Aorta (tissue), 5 donors: ENCODE measurements around the gene ZNF688. TPM values are rescaled to one million over a fixed set of nuclear protein-coding genes. Genes with fewer than 3 reads are reported as not detected.
"Not testable (repeated sequence)": the region's sequence is repeated elsewhere in the genome, so short reads cannot be mapped to it uniquely, and the experiment has no call there.

ENCODE experiments used
- ATAC-seq: fragments of 200-7000 bp; cut with Tn5 transposase; one replicate; pipeline ENCODE4 v1.9.1; 2022; ENCODE audit warnings: moderate library complexity; ENCODE audit not compliant: low FRiP score
- DNase-seq, 2 donors: peaks; one replicate each; pipeline ENCODE4 v3.0.0-alpha.2; 2020
- H3K27ac ChIP-seq, 2 donors: one replicate each; pipeline ENCODE4 v1.5.1; 2013; ENCODE audit warnings: low read length in 2 of 2, mild to moderate bottlenecking in 2 of 2, moderate library complexity in 2 of 2, control low read depth in 1 of 2, inconsistent platforms in 1 of 2, low read depth in 1 of 2
- H3K27me3 ChIP-seq, 2 donors: one replicate each; pipeline ENCODE4 v1.6.1; 2013; ENCODE audit warnings: control low read depth in 1 of 2, low read length in 1 of 2, mild to moderate bottlenecking in 1 of 2, moderate library complexity in 1 of 2; ENCODE audit not compliant: insufficient read depth in 2 of 2, control insufficient read depth in 1 of 2
- H3K36me3 ChIP-seq, 2 donors: one replicate each; pipeline ENCODE4 v1.6.1; 2013; ENCODE audit warnings: control low read depth in 1 of 2, low read length in 1 of 2, mild to moderate bottlenecking in 1 of 2; ENCODE audit not compliant: insufficient read depth in 2 of 2, control insufficient read depth in 1 of 2
- H3K4me1 ChIP-seq, 2 donors: one replicate each; pipeline ENCODE4 v1.6.1; 2013; ENCODE audit warnings: low read length in 2 of 2, control low read depth in 1 of 2, mild to moderate bottlenecking in 1 of 2, moderate library complexity in 1 of 2; ENCODE audit not compliant: insufficient read depth in 2 of 2, control insufficient read depth in 1 of 2
- H3K4me3 ChIP-seq, 2 donors: one replicate each; pipeline ENCODE4 v1.5.1; 2013; ENCODE audit warnings: low read length in 2 of 2, control low read depth in 1 of 2, mild to moderate bottlenecking in 1 of 2
- H3K9me3 ChIP-seq: one replicate; pipeline ENCODE4 v1.6.1; 2013; ENCODE audit warnings: mild to moderate bottlenecking, low read length; ENCODE audit not compliant: control insufficient read depth
- WGBS, 2 donors: extraction: QIAGEN DNeasy Blood & Tissue Kit; methylation state at CpG; one replicate each; pipeline ENCODE4 v1.1.7; 2013; 5-methylcytosine and 5-hydroxymethylcytosine counted together
- intact Hi-C, 2 donors: fragments of 100-400 bp; cut with DNase I; formaldehyde crosslinking; loops; one replicate each; pipeline versions ENCODE4 v1.14.2 to v1.15.0; 2022
- polyA plus RNA-seq, 2 donors: library from polyadenylated mRNA; stranded (reverse); fragments of 200-250 nt; gene quantifications; one replicate each; pipeline ENCODE4 v1.2.3, GENCODE V29; 2013
- total RNA-seq, 2 donors: library from RNA; stranded (reverse); fragmentation: NEBNext Ultra II Directional; extraction: Animal tissue kit (Norgen Biotek cat#: 25700); gene quantifications; one replicate each; pipeline ENCODE4 v1.2.1, GENCODE V29; 2021
- donor health status: healthy with polysubstance abuse.
- donor health status: Bipolar disorder and iron deficiency.
- donor health status: DM: no; HTN: no; CAD: no.
- donor health status: DM: no; HTN: no; CAD: no.
- donor health status: DM: yes; HTN: yes; CAD: no.

The ZNF688 gene
- total and polyA plus RNA-seq, 4 donors = 9.0 to 20.2 (median 15.1) TPM

- H3K36me3 ChIP-seq, H3K4me3 ChIP-seq, H3K27me3 ChIP-seq, ATAC-seq, DNase-seq, H3K4me1 ChIP-seq, H3K27ac ChIP-seq, H3K9me3 ChIP-seq, intact Hi-C loops: not testable (repeated sequence)
- WGBS, 2 donors = 95 to 97% methylated on average over 9 of the region's 9 CpGs
Measured at GRCh38 chr16:30590869-30591268, 19.4 kb upstream of the ZNF688 start.

- intact Hi-C loops = loop anchor here (5.0 to 10.0 kb wide), 2 partner anchors 43 to 55 kb away; partner anchors contain the start of gene ZNF747 (in 1 of the 2)
Measured at GRCh38 chr16:30589582-30589981, 18.1 kb upstream of the ZNF688 start.

GRCh38 chr16:30588651-30589050, 17.1 kb upstream of the ZNF688 start:
- 92 to 94% methylated on average over 2 of the region's 2 CpGs for WGBS, 2 donors
- ATAC-seq (no peak), DNase-seq (no peak)
- Histone ChIP-seq H3K4me3 (no peak overlapping the region), H3K27me3 (no peaks in the 10 kb centered on the region), H3K9me3 (no peaks in the 10 kb centered on the region), H3K36me3 (no peaks in the 10 kb centered on the region), H3K27ac (no peak overlapping the region), H3K4me1 (peaks cover 0 to 3% of the 10 kb centered on the region in 2 donors)
- intact Hi-C loops = loop anchor here (5.0 to 10.0 kb wide), 2 partner anchors 44 to 54 kb away; partner anchors contain the start of gene ZNF747 (in 1 of the 2)

More at GRCh38 chr16:30589582-30589981, 18.1 kb upstream of the ZNF688 start:
- DNase-seq, H3K4me1 ChIP-seq, ATAC-seq, H3K4me3 ChIP-seq, H3K27ac ChIP-seq, H3K36me3 ChIP-seq, H3K9me3 ChIP-seq, H3K27me3 ChIP-seq: not testable (repeated sequence)
- WGBS, 2 donors = 87 to 88% methylated on average over 2 of the region's 2 CpGs

GRCh38 chr16:30585400-30586191, 14.1 kb upstream of the ZNF688 start, which contains the start of gene ZNF785:
TSS of gene ZNF785 (minus strand) at chr16:30585697. CDS start at chr16:30585611, 86 bp downstream.
- intact Hi-C loops = loop anchor here (5.0 to 10.0 kb wide), 2 partner anchors 47 to 51 kb away; partner anchors contain the start of gene ZNF747 (in 1 of the 2)
- Histone ChIP-seq H3K27me3 (no peaks in the 10 kb centered on the region), H3K27ac (peak within 1 kb of the TSS in 1 of 2 donors; percentile 83), H3K4me1 (peaks cover 0 to 3% of the 10 kb centered on the region in 2 donors), H3K4me3 (peak within 1 kb of the TSS; percentile 49 to 57), H3K36me3 (peaks cover 0 to 5% of the 10 kb centered on the region in 2 donors), H3K9me3 (no peaks in the 10 kb centered on the region)
- ATAC-seq (peak; percentile 99), DNase-seq (peak; percentile 96 to 98)
- WGBS, 2 donors = 0 to 1% methylated on average over 50 of the region's 50 CpGs

GRCh38 chr16:30585022-30585399, 13.5 kb upstream of the ZNF688 start:
- intact Hi-C loops = loop anchor here (5.0 to 10.0 kb wide), 2 partner anchors 47 to 50 kb away; partner anchors contain the start of gene ZNF747 (in 1 of the 2)

GRCh38 chr16:30582611-30583340, 11.3 kb upstream of the ZNF688 start:
- no peaks in the 10 kb centered on the region for H3K9me3 ChIP-seq
- intact Hi-C loops = loop anchor here in 1 of 2 donors (10.0 kb wide), 1 partner anchor 48 kb away; the partner anchor contains the start of gene ZNF747
- no peak overlapping the region for H3K27ac ChIP-seq
- 96% methylated on average over 44 to 48 of the region's 48 CpGs for WGBS, 2 donors
- no peaks in the 10 kb centered on the region for H3K27me3 ChIP-seq
- peaks cover 0 to 3% of the 10 kb centered on the region in 2 donors for H3K4me1 ChIP-seq
- no peak overlapping the region for H3K4me3 ChIP-seq
- DNase-seq (no peak), ATAC-seq (no peak)
- H3K36me3 ChIP-seq = peaks cover 0 to 5% of the 10 kb centered on the region in 2 donors

More at GRCh38 chr16:30585022-30585399, 13.5 kb upstream of the ZNF688 start:
- 0 to 1% methylated on average over 23 of the region's 23 CpGs for WGBS, 2 donors
- H3K9me3 ChIP-seq = no peaks in the 10 kb centered on the region
- DNase-seq = peak in 1 of 2 donors; percentile 56
- no peak for ATAC-seq
- no peaks in the 10 kb centered on the region for H3K27me3 ChIP-seq
- H3K4me1 ChIP-seq = peaks cover 0 to 3% of the 10 kb centered on the region in 2 donors
- H3K36me3 ChIP-seq = peaks cover 0 to 5% of the 10 kb centered on the region in 2 donors
- peak overlapping the region; percentile 19 to 57 for H3K4me3 ChIP-seq
- peak overlapping the region in 1 of 2 donors; percentile 60 for H3K27ac ChIP-seq

GRCh38 chr16:30581457-30581856, 9.9 kb upstream of the ZNF688 start:
- Histone ChIP-seq H3K27me3 (no peaks in the 10 kb centered on the region), H3K4me1 (peaks cover 0 to 3% of the 10 kb centered on the region in 2 donors), H3K9me3 (no peaks in the 10 kb centered on the region), H3K36me3 (peaks cover 2 to 5% of the 10 kb centered on the region in 2 donors), H3K4me3 (no peak overlapping the region), H3K27ac (no peak overlapping the region)
- 78 to 80% methylated on average over 7 of the region's 7 CpGs for WGBS, 2 donors
- DNase-seq (no peak), ATAC-seq (no peak)
- intact Hi-C loops = loop anchor here in 1 of 2 donors (10.0 kb wide), 1 partner anchor 47 kb away; the partner anchor contains the start of gene ZNF747

- no peak overlapping the region for H3K4me3 ChIP-seq
- no peak overlapping the region for H3K27ac ChIP-seq
- H3K27me3 ChIP-seq = no peaks in the 10 kb centered on the region
- DNase-seq (no peak), ATAC-seq (no peak)
- H3K9me3 ChIP-seq = no peaks in the 10 kb centered on the region
- 86 to 89% methylated on average over 1 of the region's 1 CpG for WGBS, 2 donors
- intact Hi-C loops = loop anchor here in 1 of 2 donors (5.0 kb wide), 1 partner anchor 78 kb away; the partner anchor contains the start of gene PRR14
- H3K36me3 ChIP-seq = peaks cover 0 to 3% of the 10 kb centered on the region in 2 donors
- H3K4me1 ChIP-seq = no peaks in the 10 kb centered on the region
Measured at GRCh38 chr16:30574678-30575077, 3.2 kb upstream of the ZNF688 start.
